Transverse colon (tissue), 4 donors: ENCODE measurements around the gene CDC42BPB.

Source experiments
- POLR2A ChIP-seq: fragments of 450-650 bp; IDR thresholded peaks from one replicate; pipeline ENCODE4 v1.6.1; 2016; ENCODE audit warnings: antibody characterized with exemption, mild to moderate bottlenecking, moderate library complexity
- POLR2AphosphoS5 ChIP-seq, 3 donors: sonication (generic); formaldehyde crosslinking; IDR thresholded peaks; one replicate each; pipeline ENCODE4 v1.6.1; 2016; ENCODE audit warnings: antibody characterized with exemption in 3 of 3
- TF ChIP-seq, protein P1 (sequence below), 5 experiments: fragments of 200-600 bp in 3 of 5; fragments of 450-650 bp in 2 of 5; sonication (generic) in 3 of 5; IDR thresholded peaks; 1 replicate in 2 of 5; 2 replicates in 3 of 5; pipeline ENCODE4 v1.5.1; 2016 to 2017; ENCODE audit warnings: antibody characterized with exemption in 5 of 5, inconsistent platforms in 3 of 5, mild to moderate bottlenecking in 2 of 5, moderate library complexity in 1 of 5

- TF ChIP-seq POLR2AphosphoS5 (IDR thresholded peaks at IDR 0.05) (no peak), POLR2A (no peak)
- TF ChIP-seq, protein P1, sequence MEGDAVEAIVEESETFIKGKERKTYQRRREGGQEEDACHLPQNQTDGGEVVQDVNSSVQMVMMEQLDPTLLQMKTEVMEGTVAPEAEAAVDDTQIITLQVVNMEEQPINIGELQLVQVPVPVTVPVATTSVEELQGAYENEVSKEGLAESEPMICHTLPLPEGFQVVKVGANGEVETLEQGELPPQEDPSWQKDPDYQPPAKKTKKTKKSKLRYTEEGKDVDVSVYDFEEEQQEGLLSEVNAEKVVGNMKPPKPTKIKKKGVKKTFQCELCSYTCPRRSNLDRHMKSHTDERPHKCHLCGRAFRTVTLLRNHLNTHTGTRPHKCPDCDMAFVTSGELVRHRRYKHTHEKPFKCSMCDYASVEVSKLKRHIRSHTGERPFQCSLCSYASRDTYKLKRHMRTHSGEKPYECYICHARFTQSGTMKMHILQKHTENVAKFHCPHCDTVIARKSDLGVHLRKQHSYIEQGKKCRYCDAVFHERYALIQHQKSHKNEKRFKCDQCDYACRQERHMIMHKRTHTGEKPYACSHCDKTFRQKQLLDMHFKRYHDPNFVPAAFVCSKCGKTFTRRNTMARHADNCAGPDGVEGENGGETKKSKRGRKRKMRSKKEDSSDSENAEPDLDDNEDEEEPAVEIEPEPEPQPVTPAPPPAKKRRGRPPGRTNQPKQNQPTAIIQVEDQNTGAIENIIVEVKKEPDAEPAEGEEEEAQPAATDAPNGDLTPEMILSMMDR (IDR thresholded peaks at IDR 0.05) = no peak
Measured at GRCh38 chr14:102955636-102956408, 101.5 kb downstream of the CDC42BPB start.
